NCI-H2227 (cell line): ENCODE data around the gene ARAF.
"Not testable (repeated sequence)": the region's sequence is repeated elsewhere in the genome, so short reads cannot be mapped to it uniquely, and the experiment has no call there.

Experiments used
- DNase-seq: peaks from one replicate; lab custom pipeline; 2025; ENCODE audit not compliant: unreplicated experiment; lab: John Stamatoyannopoulos, UW

ARAF gene

DNA sequence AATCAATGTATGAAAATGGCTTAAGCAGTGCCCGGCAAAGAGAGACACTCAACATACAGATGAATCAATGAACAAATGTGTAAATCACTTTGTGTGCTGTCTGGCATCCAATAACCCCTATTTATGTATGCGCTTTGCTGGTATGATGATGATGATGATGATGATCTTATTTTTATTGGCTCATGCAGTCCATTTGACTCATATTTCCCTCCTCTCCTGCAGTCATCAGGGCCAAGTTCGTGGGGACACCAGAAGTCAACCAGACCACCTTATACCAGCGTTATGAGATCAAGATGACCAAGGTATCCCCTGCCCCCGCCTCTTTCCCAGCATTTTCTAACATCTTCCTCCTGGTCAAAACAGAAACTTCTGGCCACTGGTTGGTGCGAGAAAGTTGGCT lies 23.7 kb downstream of the ARAF start:
- no peak for DNase-seq

- no peak for DNase-seq
These were observed 24.3 kb downstream of the ARAF start for GRCh38 chrX:47585273-47585672.

DNA sequence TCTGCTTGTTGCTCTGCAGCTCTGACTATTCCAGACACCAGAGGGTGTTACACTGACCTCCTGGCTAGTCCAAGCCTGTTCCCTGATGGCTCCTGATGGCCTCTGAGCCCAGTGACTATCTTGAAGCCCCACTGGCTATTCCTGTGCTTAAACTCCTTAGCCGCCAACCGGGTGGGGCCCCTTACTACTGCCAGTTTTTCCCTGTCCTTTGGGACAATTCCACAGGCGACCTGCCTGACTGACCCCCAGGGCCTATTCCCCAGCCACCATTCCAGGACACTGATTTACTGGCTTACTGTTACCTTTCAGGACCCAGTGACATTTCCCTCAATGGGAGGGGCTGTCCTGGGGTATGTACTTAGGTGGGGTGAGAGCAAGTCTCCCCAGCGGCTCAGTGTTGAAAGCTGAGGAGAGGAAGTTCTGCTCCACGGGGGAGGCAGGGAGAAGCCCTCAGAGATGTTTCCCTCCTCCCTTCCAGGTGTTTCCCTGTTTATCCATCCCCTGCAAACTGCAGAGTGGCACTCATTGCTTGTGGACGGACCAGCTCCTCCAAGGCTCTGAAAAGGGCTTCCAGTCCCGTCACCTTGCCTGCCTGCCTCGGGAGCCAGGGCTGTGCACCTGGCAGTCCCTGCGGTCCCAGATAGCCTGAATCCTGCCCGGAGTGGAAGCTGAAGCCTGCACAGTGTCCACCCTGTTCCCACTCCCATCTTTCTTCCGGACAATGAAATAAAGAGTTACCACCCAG lies 25.2 kb downstream of the ARAF start:
- DNase-seq = no peak

- DNase-seq = no peak
These were observed 26.3 kb downstream of the ARAF start for GRCh38 chrX:47587091-47587891.

DNA sequence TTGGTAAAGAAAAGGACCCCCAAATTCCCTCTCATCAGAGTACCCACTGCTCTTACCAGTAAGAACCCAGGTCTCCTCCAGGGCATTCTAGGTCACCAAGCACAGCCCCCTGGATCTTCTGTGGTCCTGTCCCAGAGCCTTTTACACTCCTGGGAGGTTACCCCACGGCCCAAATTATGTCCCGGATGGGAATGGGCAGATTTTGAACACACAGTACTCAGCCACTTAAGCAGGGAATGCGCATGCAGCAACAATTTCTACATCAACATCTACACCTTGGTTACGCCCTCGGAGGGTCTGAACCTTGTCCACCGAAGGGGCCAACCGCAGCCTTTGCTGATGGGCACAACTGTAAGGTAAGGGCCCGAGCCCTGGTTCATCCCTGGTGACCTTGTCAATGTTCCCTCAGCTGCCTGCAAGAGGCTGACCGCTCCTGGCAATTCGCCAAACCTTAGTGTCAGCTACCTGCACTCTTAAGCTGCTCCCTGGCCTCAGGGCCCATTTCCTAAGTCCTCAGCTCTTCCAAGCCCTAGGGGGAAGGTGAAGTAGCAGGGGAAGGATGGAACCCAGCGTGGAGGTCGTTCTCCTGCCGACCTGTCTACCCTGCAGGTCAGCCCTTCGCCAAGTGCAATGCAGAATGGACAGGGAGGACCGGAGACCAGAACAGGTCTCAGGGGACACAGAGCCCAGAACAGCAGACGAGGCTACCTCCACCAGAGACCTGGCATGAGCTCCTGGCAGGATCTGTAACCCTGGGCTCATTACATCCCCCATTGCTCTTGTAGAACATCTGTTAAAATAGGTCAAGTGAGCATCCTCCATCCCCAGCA lies 27.1 kb downstream of the ARAF start:
- DNase-seq = no peak

DNA sequence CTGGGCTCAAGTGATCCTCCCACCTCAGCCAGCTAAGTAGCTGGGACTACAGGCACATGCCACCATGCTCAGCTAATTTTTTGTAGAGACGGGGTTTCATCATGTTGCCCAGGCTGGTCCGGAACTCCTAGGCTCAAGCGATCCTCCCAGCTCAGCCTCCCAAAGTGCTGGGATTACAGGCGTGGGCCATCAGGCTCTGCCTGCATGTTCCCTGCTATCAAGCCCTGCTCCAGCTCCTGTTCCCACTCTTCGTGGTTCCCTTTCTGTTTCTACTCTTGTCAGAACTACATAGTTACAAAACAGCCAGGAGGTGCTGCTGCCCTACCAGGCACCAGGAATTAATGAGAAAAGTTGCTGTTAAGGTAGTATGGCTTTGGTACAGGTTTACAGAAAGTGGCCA lies 30.0 kb downstream of the ARAF start:
- DNase-seq = no peak

GRCh38 chrX:47593522-47593921 lies 32.5 kb downstream of the ARAF start:
- no peak for DNase-seq

GRCh38 chrX:47595716-47596251 lies 34.8 kb downstream of the ARAF start:
- DNase-seq = no peak

DNA sequence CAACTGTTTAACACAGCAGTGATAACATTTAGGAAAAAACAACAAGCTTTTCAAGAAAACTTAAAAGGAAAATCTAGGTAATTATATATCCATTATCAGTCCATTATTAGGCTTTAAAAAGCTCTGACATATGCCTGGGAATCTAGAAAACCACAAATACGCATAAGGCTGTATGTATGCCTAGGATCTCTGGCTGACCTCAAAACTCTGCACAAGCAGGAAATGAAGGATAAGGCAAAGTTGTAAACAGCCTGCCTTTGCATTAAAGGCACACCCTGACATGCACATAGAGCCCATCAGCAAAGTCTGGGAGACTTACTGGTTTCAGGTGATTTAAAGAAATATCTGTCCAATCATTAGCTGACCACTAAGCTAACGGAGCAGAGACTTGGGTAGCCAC lies 35.3 kb downstream of the ARAF start:
- DNase-seq = no peak

GRCh38 chrX:47597222-47597621 lies 36.2 kb downstream of the ARAF start:
- no peak for DNase-seq

DNA sequence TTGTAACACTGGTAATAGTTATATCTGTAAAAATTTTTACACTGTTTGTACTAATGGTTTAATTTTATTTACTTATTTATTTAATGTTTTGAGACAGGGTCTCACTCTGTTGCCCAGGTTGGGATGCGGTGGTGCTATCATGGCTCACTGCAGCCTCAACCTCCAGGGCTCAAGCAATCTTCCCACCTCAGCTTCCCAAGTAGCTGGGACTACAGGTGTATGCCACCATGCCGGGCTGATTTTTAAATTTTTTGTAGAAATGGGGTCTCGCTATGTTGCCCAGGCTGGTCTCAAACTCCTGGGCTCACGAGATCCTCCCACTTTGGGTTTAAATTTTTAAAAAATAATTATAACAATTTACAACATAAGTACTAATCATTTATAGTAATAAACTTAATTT lies 42.1 kb downstream of the ARAF start:
- DNase-seq = not testable (repeated sequence)

- DNase-seq = no peak
These were observed 44.0 kb downstream of the ARAF start for GRCh38 chrX:47605024-47605423.

GRCh38 chrX:47607091-47607490 lies 46.1 kb downstream of the ARAF start:
- no peak for DNase-seq

- peak; percentile 84 for DNase-seq
These were observed 47.3 kb downstream of the ARAF start for GRCh38 chrX:47608130-47608810.

DNA sequence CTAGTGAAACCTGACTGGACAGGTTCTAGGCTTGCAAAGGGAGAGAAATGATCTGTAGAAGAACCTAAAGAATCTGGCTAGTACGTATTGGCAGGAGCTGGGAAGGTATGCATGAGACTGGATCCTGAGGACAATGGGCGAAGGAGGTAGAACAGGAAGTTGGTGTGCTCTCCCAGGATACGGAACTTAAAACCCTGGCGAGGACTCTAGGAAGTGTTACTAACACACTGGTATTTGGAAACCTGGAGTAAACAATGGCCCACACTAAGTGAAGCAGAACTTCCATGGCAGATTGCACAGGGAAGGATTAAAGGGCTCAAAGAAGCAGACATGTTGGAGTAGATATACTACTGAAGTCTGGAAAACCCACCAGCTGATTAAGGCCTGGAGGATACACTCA lies 49.5 kb downstream of the ARAF start:
- no peak for DNase-seq

GRCh38 chrX:47611489-47611888 lies 50.5 kb downstream of the ARAF start:
- no peak for DNase-seq

GRCh38 chrX:47611926-47612325 lies 50.9 kb downstream of the ARAF start:
- DNase-seq = no peak

- no peak for DNase-seq
These were observed 51.4 kb downstream of the ARAF start for GRCh38 chrX:47612418-47612817.

DNA sequence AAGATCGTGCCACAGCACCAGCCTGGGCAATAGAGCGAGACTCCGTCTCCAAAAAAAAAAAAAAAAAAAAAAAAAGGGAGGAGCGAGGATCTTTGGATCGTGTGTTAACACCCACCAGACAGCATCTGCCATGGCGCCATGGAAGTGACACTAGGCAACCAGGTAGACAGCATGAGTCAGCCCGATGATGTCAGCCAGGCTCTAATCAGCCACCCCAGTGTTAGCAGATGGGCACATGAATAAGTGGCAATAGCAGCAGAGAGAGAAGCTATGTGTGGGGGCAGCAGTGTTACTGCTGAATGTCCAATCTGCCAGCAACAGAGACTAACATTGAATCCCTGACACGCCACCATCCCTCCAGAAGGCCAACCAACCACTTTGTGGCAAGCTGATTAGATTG lies 52.1 kb downstream of the ARAF start:
- DNase-seq = no peak

- no peak for DNase-seq
These were observed 53.6 kb downstream of the ARAF start for GRCh38 chrX:47614618-47615017.
